Measurements from ENCODE around the gene ETFBKMT.
"Not testable (repeated sequence)": the region's sequence is repeated elsewhere in the genome, so short reads cannot be mapped to it uniquely, and the experiment has no call there.

ETFBKMT gene

GRCh38 chr12:31682136-31682962, 22.9 kb downstream of the ETFBKMT start:
- peaks cover 52% of the 10 kb centered on the region for H3K36me3 Mint-ChIP-seq (ENCODE audit: low read depth)
- H3K4me3 Mint-ChIP-seq = no peak overlapping the region
- H3K9me3 Mint-ChIP-seq = peaks cover 7% of the 10 kb centered on the region
- no peaks in the 10 kb centered on the region for H3K27me3 Mint-ChIP-seq
- peak; percentile 63 for DNase-seq
- H3K4me1 Mint-ChIP-seq (ENCODE audit: low read depth) = peaks cover 12% of the 10 kb centered on the region
- peak overlapping the region; percentile 86 for H3K27ac Mint-ChIP-seq

- Mint-ChIP-seq H3K36me3 (ENCODE audit: low read depth) (peaks cover 73% of the 10 kb centered on the region), H3K4me1 (ENCODE audit: low read depth) (peaks cover 12% of the 10 kb centered on the region), H3K4me3 (no peak overlapping the region), H3K27ac (no peak overlapping the region), H3K9me3 (peaks cover 9% of the 10 kb centered on the region), H3K27me3 (no peaks in the 10 kb centered on the region)
- no peak for DNase-seq
Observed at GRCh38 chr12:31685801-31686200, 26.3 kb downstream of the ETFBKMT start.

- Mint-ChIP-seq H3K4me1 (ENCODE audit: low read depth) (peaks cover 10% of the 10 kb centered on the region), H3K27me3 (no peaks in the 10 kb centered on the region), H3K4me3 (no peak overlapping the region), H3K27ac (no peak overlapping the region), H3K36me3 (ENCODE audit: low read depth) (peaks cover 76% of the 10 kb centered on the region), H3K9me3 (peaks cover 9% of the 10 kb centered on the region)
- no peak for DNase-seq
Observed at GRCh38 chr12:31687101-31687527, 27.6 kb downstream of the ETFBKMT start.

- not testable (repeated sequence) for H3K27ac Mint-ChIP-seq; H3K4me1 Mint-ChIP-seq (ENCODE audit: low read depth); H3K4me3 Mint-ChIP-seq; H3K27me3 Mint-ChIP-seq; H3K9me3 Mint-ChIP-seq; DNase-seq
- H3K36me3 Mint-ChIP-seq (ENCODE audit: low read depth) = peaks cover 59% of the 10 kb centered on the region
Observed at GRCh38 chr12:31689921-31690320, 30.4 kb downstream of the ETFBKMT start.

GRCh38 chr12:31702047-31702446, 42.6 kb downstream of the ETFBKMT start:
- no peaks in the 10 kb centered on the region for H3K27me3 Mint-ChIP-seq
- no peak for DNase-seq
- no peaks in the 10 kb centered on the region for H3K9me3 Mint-ChIP-seq
- H3K4me1 Mint-ChIP-seq (ENCODE audit: low read depth) = peaks cover 23% of the 10 kb centered on the region
- H3K36me3 Mint-ChIP-seq (ENCODE audit: low read depth) = peaks cover 48% of the 10 kb centered on the region
- no peak overlapping the region for H3K4me3 Mint-ChIP-seq
- H3K27ac Mint-ChIP-seq = no peak overlapping the region

- H3K36me3 Mint-ChIP-seq (ENCODE audit: low read depth) = peaks cover 49% of the 10 kb centered on the region
- H3K4me3 Mint-ChIP-seq = no peak overlapping the region
- peaks cover 23% of the 10 kb centered on the region for H3K4me1 Mint-ChIP-seq (ENCODE audit: low read depth)
- H3K27me3 Mint-ChIP-seq = no peaks in the 10 kb centered on the region
- no peak overlapping the region for H3K27ac Mint-ChIP-seq
- peaks cover 15% of the 10 kb centered on the region for H3K9me3 Mint-ChIP-seq
- DNase-seq = no peak
Observed at GRCh38 chr12:31705621-31706020, 46.1 kb downstream of the ETFBKMT start.

GRCh38 chr12:31708118-31708517, 48.6 kb downstream of the ETFBKMT start:
- peaks cover 38% of the 10 kb centered on the region for H3K36me3 Mint-ChIP-seq (ENCODE audit: low read depth)
- H3K9me3 Mint-ChIP-seq = peaks cover 18% of the 10 kb centered on the region
- peaks cover 23% of the 10 kb centered on the region for H3K4me1 Mint-ChIP-seq (ENCODE audit: low read depth)
- H3K4me3 Mint-ChIP-seq, H3K27ac Mint-ChIP-seq, H3K27me3 Mint-ChIP-seq, DNase-seq: not testable (repeated sequence)

- H3K27me3 Mint-ChIP-seq = no peaks in the 10 kb centered on the region
- H3K4me1 Mint-ChIP-seq (ENCODE audit: low read depth) = peaks cover 11% of the 10 kb centered on the region
- no peak for DNase-seq
- H3K36me3 Mint-ChIP-seq (ENCODE audit: low read depth) = peaks cover 44% of the 10 kb centered on the region
- H3K9me3 Mint-ChIP-seq = peaks cover 18% of the 10 kb centered on the region
- no peak overlapping the region for H3K4me3 Mint-ChIP-seq
- H3K27ac Mint-ChIP-seq = no peak overlapping the region
Observed at GRCh38 chr12:31710021-31710818, 50.7 kb downstream of the ETFBKMT start.

- Mint-ChIP-seq H3K27ac (no peak overlapping the region), H3K4me3 (no peak overlapping the region), H3K9me3 (peaks cover 15% of the 10 kb centered on the region), H3K27me3 (no peaks in the 10 kb centered on the region), H3K36me3 (ENCODE audit: low read depth) (peaks cover 34% of the 10 kb centered on the region), H3K4me1 (ENCODE audit: low read depth) (peaks cover 6% of the 10 kb centered on the region)
- no peak for DNase-seq
Observed at GRCh38 chr12:31712877-31713276, 53.4 kb downstream of the ETFBKMT start.

- H3K9me3 Mint-ChIP-seq = peaks cover 10% of the 10 kb centered on the region
Observed at GRCh38 chr12:31714406-31715271, 55.2 kb downstream of the ETFBKMT start.

GRCh38 chr12:31715283-31715825, 55.9 kb downstream of the ETFBKMT start:
- H3K9me3 Mint-ChIP-seq = peaks cover 9% of the 10 kb centered on the region

More at GRCh38 chr12:31714406-31715271, 55.2 kb downstream of the ETFBKMT start:
- H3K4me3 Mint-ChIP-seq = no peak overlapping the region
- peaks cover 37% of the 10 kb centered on the region for H3K36me3 Mint-ChIP-seq (ENCODE audit: low read depth)
- no peak overlapping the region for H3K27ac Mint-ChIP-seq
- H3K27me3 Mint-ChIP-seq = no peaks in the 10 kb centered on the region
- peaks cover 8% of the 10 kb centered on the region for H3K4me1 Mint-ChIP-seq (ENCODE audit: low read depth)
- no peak for DNase-seq

GRCh38 chr12:31716998-31717397, 57.5 kb downstream of the ETFBKMT start:
- not testable (repeated sequence) for H3K4me3 Mint-ChIP-seq, H3K27ac Mint-ChIP-seq, DNase-seq, H3K27me3 Mint-ChIP-seq, H3K9me3 Mint-ChIP-seq
- Mint-ChIP-seq H3K4me1 (ENCODE audit: low read depth) (peaks cover 19% of the 10 kb centered on the region), H3K36me3 (ENCODE audit: low read depth) (peaks cover 49% of the 10 kb centered on the region)

More at GRCh38 chr12:31715283-31715825, 55.9 kb downstream of the ETFBKMT start:
- Mint-ChIP-seq H3K27ac (no peak overlapping the region), H3K4me3 (no peak overlapping the region), H3K27me3 (no peaks in the 10 kb centered on the region), H3K4me1 (ENCODE audit: low read depth) (peaks cover 8% of the 10 kb centered on the region), H3K36me3 (ENCODE audit: low read depth) (peaks cover 34% of the 10 kb centered on the region)
- DNase-seq = no peak

GRCh38 chr12:31718542-31719198, 59.2 kb downstream of the ETFBKMT start:
- not testable (repeated sequence) for H3K4me3 Mint-ChIP-seq, DNase-seq, H3K9me3 Mint-ChIP-seq, H3K27ac Mint-ChIP-seq, H3K27me3 Mint-ChIP-seq
- Mint-ChIP-seq H3K36me3 (ENCODE audit: low read depth) (peaks cover 62% of the 10 kb centered on the region), H3K4me1 (ENCODE audit: low read depth) (peaks cover 35% of the 10 kb centered on the region)

Data from activated T-cell treated with anti-CD3 and anti-CD28 coated beads, Interleukin-2, amount 50 U/mL, for 24 hours (primary cell).